PC-3 (cell line): Measurements from ENCODE around the gene SNIP1. TPM values are rescaled to one million over a fixed set of nuclear protein-coding genes. Genes with fewer than 3 reads are reported as not detected.
"Not testable (repeated sequence)": the region's sequence is repeated elsewhere in the genome, so short reads cannot be mapped to it uniquely, and the experiment has no call there.

Experiments
- ATAC-seq: fragments of 200-7000 bp; cut with Tn5 transposase; 2 replicates; pipeline ENCODE4 v1.9.1; 2020; ENCODE audit warnings: mild to moderate bottlenecking, moderate library complexity
- BruUV-seq: library from RNA; stranded (reverse); fragments of 400-500 nt; replicated peaks from 2 replicates; lab custom pipeline; 2021; lab: Mats Ljungman, UMichigan
- CTCF ChIA-PET: fragments of 300-600 bp; sonication (Branson Sonifier 250); formaldehyde crosslinking; loops from one replicate; lab custom pipeline; 2022; ENCODE audit warnings: antibody characterized with exemption; lab: Charles Lee
- POLR2A ChIA-PET: fragments of 300-600 bp; sonication (Branson Sonifier 250); formaldehyde crosslinking; loops from one replicate; lab custom pipeline; 2022; ENCODE audit warnings: antibody characterized with exemption; ENCODE audit not compliant: unreplicated experiment; lab: Charles Lee
- DNase-seq: peaks from one replicate; pipeline ENCODE4 v3.0.0-alpha.2; 2015
- H2AFZ ChIP-seq: fragments of 300-600 bp; sonication (generic); 2 replicates; pipeline ENCODE4 v1.6.0; 2016; ENCODE audit warnings: antibody characterized with exemption, low read length
- H3F3A ChIP-seq: fragments of 300-600 bp; sonication (generic); one replicate; pipeline ENCODE4 v1.6.0; 2017; ENCODE audit warnings: antibody characterized with exemption, low read length, control low read depth, mild to moderate bottlenecking; ENCODE audit not compliant: unreplicated experiment
- H3K27ac ChIP-seq: fragments of 300-600 bp; sonication (generic); 2 replicates; pipeline ENCODE4 v1.5.1; 2016; ENCODE audit warnings: mild to moderate bottlenecking, low read length
- H3K27me3 ChIP-seq: fragments of 300-600 bp; sonication (generic); 2 replicates; pipeline ENCODE4 v1.6.1; 2016; ENCODE audit warnings: low read length, mixed read lengths
- H3K36me3 ChIP-seq: fragments of 300-600 bp; sonication (generic); 2 replicates; pipeline ENCODE4 v1.6.1; 2016; ENCODE audit warnings: low read depth, mixed run types, low read length, mixed read lengths
- H3K4me1 ChIP-seq: fragments of 300-600 bp; sonication (generic); 2 replicates; pipeline ENCODE4 v1.5.1; 2016; ENCODE audit warnings: low read length; ENCODE audit not compliant: insufficient read depth
- H3K4me2 ChIP-seq: fragments of 300-600 bp; sonication (generic); 2 replicates; pipeline ENCODE4 v1.6.0; 2016; ENCODE audit warnings: low read length
- H3K4me3 ChIP-seq: fragments of 300-600 bp; sonication (generic); 2 replicates; pipeline ENCODE4 v1.5.1; 2016; ENCODE audit warnings: mild to moderate bottlenecking, low read length, mixed read lengths
- H3K79me2 ChIP-seq: fragments of 300-600 bp; sonication (generic); 2 replicates; pipeline ENCODE4 v1.6.1; 2017; ENCODE audit warnings: low read length, mixed read lengths
- H3K9ac ChIP-seq: fragments of 300-600 bp; sonication (generic); 2 replicates; pipeline ENCODE4 v1.6.0; 2016; ENCODE audit warnings: mild to moderate bottlenecking, low read length
- H3K9me2 ChIP-seq: fragments of 300-600 bp; sonication (generic); replicated peaks from 2 replicates; pipeline ENCODE4 v1.6.1; 2016; ENCODE audit warnings: mixed run types, low read length, mixed read lengths
- H3K9me3 ChIP-seq: fragments of 300-600 bp; sonication (generic); 2 replicates; pipeline ENCODE4 v1.6.1; 2016; ENCODE audit warnings: low read length, mixed read lengths
- H4K20me1 ChIP-seq: fragments of 300-600 bp; sonication (generic); 2 replicates; pipeline ENCODE4 v1.6.1; 2016; ENCODE audit warnings: low read length, mixed read lengths
- CTCF ChIP-seq: fragments of 300-600 bp; sonication (generic); conservative IDR thresholded peaks from 2 replicates; pipeline ENCODE4 v1.5.1; 2017; ENCODE audit warnings: antibody characterized with exemption, low read depth, mild to moderate bottlenecking, low read length
- EZH2 ChIP-seq: fragments of 300-600 bp; sonication (generic); IDR thresholded peaks from one replicate; pipeline ENCODE4 v1.6.1; 2017; ENCODE audit warnings: antibody characterized with exemption, mild to moderate bottlenecking, low read length; ENCODE audit not compliant: unreplicated experiment
- EZH2phosphoT487 ChIP-seq: fragments of 300-600 bp; sonication (generic); IDR thresholded peaks from 2 replicates; pipeline ENCODE4 v1.6.1; 2018; ENCODE audit warnings: mild to moderate bottlenecking, antibody characterized with exemption, low read length, borderline replicate concordance
- intact Hi-C: fragments of 100-400 bp; cut with micrococcal nuclease; formaldehyde crosslinking; loops from 2 replicates; pipeline ENCODE4 v1.9.0; 2023
- total RNA-seq: library from RNA; depleted of rRNA; stranded (reverse); fragments of >200 nt; gene quantifications from 2 replicates; pipeline ENCODE4 v1.2.3, GENCODE V29; 2014

SNIP1 gene
- total RNA-seq, 1 experiment from 2014 or later: 23.1 TPM

GRCh38 chr1:37519613-37520012 is 34.5 kb downstream of the SNIP1 start:
- Histone ChIP-seq H3K79me2 (no peaks in the 10 kb centered on the region), H3K4me2 (no peak overlapping the region), H3K9ac (no peak overlapping the region), H4K20me1 (no peaks in the 10 kb centered on the region), H3K27ac (no peak overlapping the region), H3K9me3 (no peaks in the 10 kb centered on the region), H3K4me1 (peaks cover 7% of the 10 kb centered on the region), H3K4me3 (no peak overlapping the region), H3K27me3 (no peaks in the 10 kb centered on the region), H2AFZ (no peak overlapping the region), H3K9me2 (no peaks in the 10 kb centered on the region), H3K36me3 (no peaks in the 10 kb centered on the region), H3F3A (no peaks in the 10 kb centered on the region)
- ChIA-PET CTCF (no interaction called here), POLR2A (no interaction called here)
- intact Hi-C loops: no loop called here
- BruUV-seq: no TSS peak
- ATAC-seq: no peak
- TF ChIP-seq EZH2 (no peak), EZH2phosphoT487 (no peak), CTCF (no peak)
- DNase-seq: no peak

DNA sequence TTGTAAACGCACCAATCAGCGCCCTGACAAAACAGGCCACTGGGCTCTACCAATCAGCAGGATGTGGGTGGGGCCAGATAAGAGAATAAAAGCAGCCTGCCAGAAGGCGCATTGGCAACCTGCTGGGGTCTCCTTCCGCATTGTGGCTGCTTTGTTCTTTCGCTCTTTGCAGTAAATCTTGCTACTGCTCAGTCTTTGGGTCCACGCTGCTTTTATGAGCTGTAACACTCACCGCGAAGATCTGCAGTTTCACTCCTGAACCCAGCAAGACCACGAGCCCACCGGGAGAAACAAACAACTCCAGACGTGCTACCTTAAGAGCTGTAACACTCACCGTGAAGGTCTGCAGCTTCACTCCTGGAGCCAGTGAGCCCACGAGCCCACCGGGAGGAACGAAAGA is 35.2 kb downstream of the SNIP1 start:
- DNase-seq, H3K9ac ChIP-seq, H3K9me2 ChIP-seq, H2AFZ ChIP-seq, H3K9me3 ChIP-seq, BruUV-seq, H3K36me3 ChIP-seq, CTCF ChIA-PET, H3K27ac ChIP-seq, H3K4me1 ChIP-seq, POLR2A ChIA-PET, H3F3A ChIP-seq, H4K20me1 ChIP-seq, ATAC-seq, H3K79me2 ChIP-seq, H3K4me3 ChIP-seq, H3K27me3 ChIP-seq, H3K4me2 ChIP-seq, intact Hi-C loops: not testable (repeated sequence)

GRCh38 chr1:37518241-37518640 is 35.9 kb downstream of the SNIP1 start:
- H3K4me3 ChIP-seq, H3K36me3 ChIP-seq, H3K27ac ChIP-seq, CTCF ChIA-PET, H2AFZ ChIP-seq, intact Hi-C loops, H3K27me3 ChIP-seq, H3K9me2 ChIP-seq, H3K4me2 ChIP-seq, H4K20me1 ChIP-seq, ATAC-seq, H3K9ac ChIP-seq, DNase-seq, BruUV-seq, POLR2A ChIA-PET, H3F3A ChIP-seq, H3K9me3 ChIP-seq: not testable (repeated sequence)
- H3K79me2 ChIP-seq: peaks cover 13% of the 10 kb centered on the region
- H3K4me1 ChIP-seq: peaks cover 11% of the 10 kb centered on the region

DNA sequence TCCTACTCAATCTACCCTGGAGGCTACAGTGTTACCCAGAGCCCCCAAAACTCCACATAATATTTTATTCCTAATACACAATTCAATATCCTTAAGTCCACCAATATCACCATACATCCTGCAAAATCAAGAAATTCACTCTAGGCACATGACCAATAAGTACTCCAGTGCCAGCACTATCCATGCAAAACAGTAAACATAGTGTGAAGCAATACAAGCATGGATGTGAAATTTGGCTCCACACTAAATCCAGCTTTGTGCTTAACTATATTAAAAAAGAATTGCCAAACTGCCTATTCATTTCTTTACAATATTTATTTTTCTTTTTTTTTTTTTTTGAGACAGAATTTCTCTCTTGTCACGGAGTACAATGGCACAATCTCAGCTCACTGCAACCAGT is 36.5 kb downstream of the SNIP1 start:
- POLR2A ChIA-PET: no interaction called here
- no peaks in the 10 kb centered on the region for H3K36me3 ChIP-seq
- CTCF ChIA-PET: no interaction called here

More for the DNA sequence above, 36.5 kb downstream of the SNIP1 start:
- TF ChIP-seq CTCF (no peak), EZH2 (no peak), EZH2phosphoT487 (no peak)
- Histone ChIP-seq H3K9me3 (no peaks in the 10 kb centered on the region), H3K9me2 (no peaks in the 10 kb centered on the region), H3K4me2 (no peak overlapping the region), H3K27ac (no peak overlapping the region), H3K79me2 (peaks cover 20% of the 10 kb centered on the region), H3F3A (no peaks in the 10 kb centered on the region), H2AFZ (no peak overlapping the region), H4K20me1 (0 out of 2 replicates have a peak, but pooled peaks cover 5% of the 10 kb centered on the region), H3K4me1 (peaks cover 18% of the 10 kb centered on the region), H3K9ac (no peak overlapping the region), H3K4me3 (no peak overlapping the region), H3K27me3 (no peaks in the 10 kb centered on the region)
- no peak for ATAC-seq
- intact Hi-C loops: no loop called here
- no TSS peak for BruUV-seq
- DNase-seq: no peak
